Osteoblast (primary cell): ENCODE measurements around the gene GGA3. TPM values are rescaled to one million over a fixed set of nuclear protein-coding genes. Genes with fewer than 3 reads are reported as not detected.

Source experiments
- DNase-seq: peaks from one replicate; pipeline ENCODE4 v3.0.0; 2011; ENCODE audit warnings: low spot score, mixed read lengths; ENCODE audit not compliant: insufficient read length; ENCODE audit errors: missing footprints
- H2AFZ ChIP-seq: 2 replicates; pipeline ENCODE4 v1.6.0; 2011; ENCODE audit warnings: mild to moderate bottlenecking, low read length
- H3K27ac ChIP-seq: 2 replicates; pipeline ENCODE4 v1.5.1; 2011; ENCODE audit warnings: mild to moderate bottlenecking, low read depth, low read length, moderate library complexity
- H3K27me3 ChIP-seq: 2 replicates; pipeline ENCODE4 v1.6.0; 2012; ENCODE audit warnings: mild to moderate bottlenecking, control low read depth, inconsistent platforms, low read length, moderate library complexity; ENCODE audit not compliant: insufficient read depth
- H3K36me3 ChIP-seq: 2 replicates; pipeline ENCODE4 v1.5.1; 2011; ENCODE audit warnings: mild to moderate bottlenecking, low read length, control low read depth, moderate library complexity; ENCODE audit not compliant: insufficient read depth
- H3K4me1 ChIP-seq: 2 replicates; pipeline ENCODE4 v1.5.1; 2011; ENCODE audit warnings: mild to moderate bottlenecking, low read length, control low read depth, moderate library complexity; ENCODE audit not compliant: insufficient read depth
- H3K4me2 ChIP-seq: 2 replicates; pipeline ENCODE4 v1.6.0; 2011; ENCODE audit warnings: mild to moderate bottlenecking, low read length; ENCODE audit not compliant: insufficient read depth
- H3K4me3 ChIP-seq: fragments of 200-600 bp; sonication (generic); 3 replicates; pipeline ENCODE4 v1.5.1; 2012; ENCODE audit warnings: mild to moderate bottlenecking, low read length, inconsistent platforms; ENCODE audit not compliant: insufficient read depth
- H3K79me2 ChIP-seq: 2 replicates; pipeline ENCODE4 v1.6.0; 2012; ENCODE audit warnings: mild to moderate bottlenecking, low read length, control low read depth, inconsistent platforms; ENCODE audit not compliant: insufficient read depth
- H3K9me3 ChIP-seq: 2 replicates; pipeline ENCODE4 v1.5.1; 2011; ENCODE audit warnings: low read depth, low read length, control low read depth
- H4K20me1 ChIP-seq: 2 replicates; pipeline ENCODE4 v1.6.0; 2012; ENCODE audit warnings: mild to moderate bottlenecking, low read length, control low read depth; ENCODE audit not compliant: insufficient read depth
- total RNA-seq: library from RNA; depleted of rRNA; stranded (reverse); fragments of >200 nt; gene quantifications from 2 replicates; pipeline ENCODE4 v1.2.3, GENCODE V29; 2012
- TF ChIP-seq, protein P1 (sequence below): IDR thresholded peaks from 2 replicates; pipeline ENCODE4 v1.5.1; 2011; ENCODE audit warnings: mild to moderate bottlenecking, low read depth, low read length, moderate library complexity; ENCODE audit errors: extremely low read depth

Gene GGA3
- total RNA-seq, 1 donor = 9.0 TPM

DNA sequence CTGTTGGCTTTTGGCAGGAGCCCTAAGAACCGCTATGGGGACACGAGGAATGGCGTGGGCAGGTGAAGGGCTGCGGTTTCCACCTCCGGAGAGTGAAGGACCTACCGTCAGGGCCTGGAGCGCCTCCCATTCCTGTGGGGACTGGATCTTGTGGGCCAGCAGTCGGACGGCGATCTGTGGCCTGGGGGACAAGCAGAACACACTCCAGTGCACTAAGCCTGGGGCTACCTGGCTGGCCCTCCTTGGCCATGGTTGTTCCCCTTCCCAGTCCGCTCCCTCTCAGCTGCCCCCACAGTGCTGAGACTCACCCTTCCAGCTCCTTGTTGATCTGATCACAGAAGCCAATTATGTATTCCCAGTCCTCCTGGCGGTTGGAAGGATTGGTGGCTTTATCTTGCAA, 15.0 kb downstream of the GGA3 start:
- H4K20me1 ChIP-seq = peaks cover 63% of the 10 kb centered on the region
- H3K27ac ChIP-seq = no peak overlapping the region
- peak; percentile 15 for DNase-seq
- no peak overlapping the region for H3K4me2 ChIP-seq
- H3K79me2 ChIP-seq = peaks cover 32% of the 10 kb centered on the region
- H2AFZ ChIP-seq = no peak overlapping the region
- H3K4me1 ChIP-seq = peaks cover 21% of the 10 kb centered on the region
- H3K9me3 ChIP-seq = no peaks in the 10 kb centered on the region
- TF ChIP-seq, protein P1, sequence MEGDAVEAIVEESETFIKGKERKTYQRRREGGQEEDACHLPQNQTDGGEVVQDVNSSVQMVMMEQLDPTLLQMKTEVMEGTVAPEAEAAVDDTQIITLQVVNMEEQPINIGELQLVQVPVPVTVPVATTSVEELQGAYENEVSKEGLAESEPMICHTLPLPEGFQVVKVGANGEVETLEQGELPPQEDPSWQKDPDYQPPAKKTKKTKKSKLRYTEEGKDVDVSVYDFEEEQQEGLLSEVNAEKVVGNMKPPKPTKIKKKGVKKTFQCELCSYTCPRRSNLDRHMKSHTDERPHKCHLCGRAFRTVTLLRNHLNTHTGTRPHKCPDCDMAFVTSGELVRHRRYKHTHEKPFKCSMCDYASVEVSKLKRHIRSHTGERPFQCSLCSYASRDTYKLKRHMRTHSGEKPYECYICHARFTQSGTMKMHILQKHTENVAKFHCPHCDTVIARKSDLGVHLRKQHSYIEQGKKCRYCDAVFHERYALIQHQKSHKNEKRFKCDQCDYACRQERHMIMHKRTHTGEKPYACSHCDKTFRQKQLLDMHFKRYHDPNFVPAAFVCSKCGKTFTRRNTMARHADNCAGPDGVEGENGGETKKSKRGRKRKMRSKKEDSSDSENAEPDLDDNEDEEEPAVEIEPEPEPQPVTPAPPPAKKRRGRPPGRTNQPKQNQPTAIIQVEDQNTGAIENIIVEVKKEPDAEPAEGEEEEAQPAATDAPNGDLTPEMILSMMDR = no peak
- peaks cover 52% of the 10 kb centered on the region for H3K36me3 ChIP-seq
- H3K27me3 ChIP-seq = no peaks in the 10 kb centered on the region
- no peak overlapping the region for H3K4me3 ChIP-seq

DNA sequence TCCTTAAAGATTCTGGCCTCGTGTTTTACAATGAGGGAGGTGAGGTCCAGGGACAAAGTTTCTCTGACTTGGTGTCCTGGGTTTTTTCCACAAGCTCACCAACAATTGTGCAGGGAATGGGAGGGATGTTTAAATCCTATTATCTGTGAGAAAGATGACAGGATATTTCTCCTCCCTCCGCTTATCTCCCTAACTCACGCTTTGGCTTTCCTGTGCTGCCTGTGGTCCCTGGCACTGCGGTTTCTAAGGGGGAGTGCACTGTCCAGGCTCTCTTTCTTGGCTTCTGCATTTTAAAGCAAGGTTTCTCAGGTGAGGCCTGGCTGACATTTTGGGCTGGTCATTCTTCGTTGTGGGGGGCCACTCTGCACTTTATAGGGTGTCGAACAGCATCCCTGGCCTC, 16.4 kb downstream of the GGA3 start:
- Histone ChIP-seq H3K36me3 (peaks cover 61% of the 10 kb centered on the region), H3K4me1 (peaks cover 30% of the 10 kb centered on the region)

DNA sequence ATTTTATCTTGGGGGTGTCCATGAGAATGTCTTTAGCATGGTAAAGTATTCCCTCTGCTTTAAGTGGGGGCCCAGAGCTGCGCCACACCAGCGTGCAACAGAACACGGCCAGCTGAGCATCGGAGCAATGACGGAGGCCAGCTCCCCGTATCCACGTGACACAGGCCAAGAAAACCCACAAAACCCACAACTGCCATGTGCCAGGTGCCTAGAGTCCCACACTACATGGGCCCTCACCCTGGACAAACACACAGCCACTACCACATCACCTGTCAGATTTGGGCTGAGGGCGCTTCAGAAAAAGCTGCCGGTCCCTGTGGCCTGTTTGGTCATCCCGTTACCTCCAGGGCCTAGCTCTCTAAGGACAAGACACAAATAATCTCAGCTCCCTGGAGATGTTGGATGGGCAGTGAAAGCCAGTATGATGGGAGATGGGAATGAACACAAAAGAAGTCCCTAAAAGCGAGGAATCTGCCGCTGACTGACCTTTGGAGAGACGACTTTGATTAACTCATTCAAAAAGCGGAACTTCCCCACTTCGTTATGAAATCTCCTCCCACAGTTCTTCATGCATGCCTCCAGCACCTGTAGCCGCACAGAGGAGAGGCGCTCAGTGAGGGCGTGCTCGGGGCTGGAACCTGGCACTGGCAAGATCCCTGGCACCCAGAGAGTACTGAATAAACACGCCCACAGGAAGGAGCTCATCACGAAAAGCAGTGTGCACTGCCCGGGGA, 17.1 kb downstream of the GGA3 start:
- Histone ChIP-seq H3K27me3 (no peaks in the 10 kb centered on the region), H3K4me1 (peaks cover 23% of the 10 kb centered on the region), H3K79me2 (peaks cover 23% of the 10 kb centered on the region), H4K20me1 (peaks cover 73% of the 10 kb centered on the region), H3K4me2 (no peak overlapping the region), H3K4me3 (no peak overlapping the region), H3K27ac (no peak overlapping the region), H3K36me3 (peaks cover 68% of the 10 kb centered on the region), H3K9me3 (no peaks in the 10 kb centered on the region), H2AFZ (no peak overlapping the region)
- DNase-seq = peak; percentile 51
- TF ChIP-seq, protein P1 = no peak

More for the DNA sequence above, 16.4 kb downstream of the GGA3 start:
- H3K4me2 ChIP-seq = no peak overlapping the region
- H3K27me3 ChIP-seq = no peaks in the 10 kb centered on the region
- peaks cover 26% of the 10 kb centered on the region for H3K79me2 ChIP-seq
- TF ChIP-seq, protein P1 = no peak
- H3K4me3 ChIP-seq = no peak overlapping the region
- no peaks in the 10 kb centered on the region for H3K9me3 ChIP-seq
- peak; percentile 52 for DNase-seq
- no peak overlapping the region for H3K27ac ChIP-seq
- H4K20me1 ChIP-seq = peaks cover 75% of the 10 kb centered on the region
- no peak overlapping the region for H2AFZ ChIP-seq

DNA sequence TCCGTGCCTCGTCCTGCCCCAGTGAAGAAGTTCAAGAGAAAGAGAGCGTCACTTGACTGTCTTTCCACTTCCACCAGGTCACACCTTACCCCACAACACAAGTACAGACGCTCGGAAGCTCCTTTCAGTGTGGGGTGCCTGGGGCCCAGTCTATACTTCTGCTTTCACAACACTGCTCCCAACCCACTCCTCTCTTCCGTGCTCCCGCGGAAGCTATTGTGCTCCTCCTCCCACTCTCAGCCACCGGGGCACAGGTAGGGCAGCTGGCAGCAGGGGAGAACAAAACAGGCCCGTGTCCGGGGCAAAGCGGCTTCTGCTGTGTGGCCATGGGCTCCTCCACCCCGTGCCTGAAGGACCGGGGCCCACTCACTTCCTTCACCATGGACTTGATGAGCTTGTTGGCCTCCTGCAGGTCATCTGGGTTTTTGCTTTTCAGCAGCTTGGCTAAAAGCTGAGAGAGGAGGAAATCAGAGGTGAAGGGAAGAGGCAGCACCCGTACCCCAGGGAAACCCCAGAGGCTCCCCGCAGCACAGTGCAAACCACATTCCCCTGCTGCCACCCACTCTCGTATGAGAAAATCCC, 18.9 kb downstream of the GGA3 start:
- H3K9me3 ChIP-seq = no peaks in the 10 kb centered on the region
- TF ChIP-seq, protein P1 = no peak
- H4K20me1 ChIP-seq = peaks cover 84% of the 10 kb centered on the region
- DNase-seq = peak; percentile 46
- H2AFZ ChIP-seq = no peak overlapping the region
- peak overlapping the region; percentile 81 for H3K27ac ChIP-seq
- peaks cover 82% of the 10 kb centered on the region for H3K36me3 ChIP-seq
- no peak overlapping the region for H3K4me2 ChIP-seq
- peaks cover 23% of the 10 kb centered on the region for H3K4me1 ChIP-seq
- H3K79me2 ChIP-seq = peaks cover 12% of the 10 kb centered on the region
- no peak overlapping the region for H3K4me3 ChIP-seq
- no peaks in the 10 kb centered on the region for H3K27me3 ChIP-seq
